Measurements from ENCODE around the gene PDCD11.
A peak's percentile ranks its signal among the peaks of the same experiment; 100 is the strongest.
"Not testable (repeated sequence)": the region's sequence is repeated elsewhere in the genome, so short reads cannot be mapped to it uniquely, and the experiment has no call there.

PDCD11 gene

GRCh38 chr10:103474077-103474476 lies 77.7 kb downstream of the PDCD11 start:
- DNase-seq (ENCODE audit: low spot score): no peak

- DNase-seq (ENCODE audit: low spot score): no peak
These were observed 79.0 kb downstream of the PDCD11 start for GRCh38 chr10:103475437-103475836.

GRCh38 chr10:103476046-103476768 lies 79.8 kb downstream of the PDCD11 start:
- no peak for DNase-seq (ENCODE audit: low spot score)

- DNase-seq (ENCODE audit: low spot score): no peak
These were observed 82.2 kb downstream of the PDCD11 start for GRCh38 chr10:103478671-103479070.

- DNase-seq (ENCODE audit: low spot score): no peak
These were observed 82.7 kb downstream of the PDCD11 start, which contains the start of gene CALHM3 for GRCh38 chr10:103479135-103479534. Gene CALHM3, minus strand, starts transcription at chr10:103479240. Its CDS starts 208 bp downstream, at chr10:103479032.

GRCh38 chr10:103480521-103480920 lies 84.1 kb downstream of the PDCD11 start:
- DNase-seq (ENCODE audit: low spot score): no peak

- peak; percentile 83 for DNase-seq (ENCODE audit: low spot score)
These were observed 85.6 kb downstream of the PDCD11 start for GRCh38 chr10:103481974-103482531.

GRCh38 chr10:103486635-103487409 lies 90.4 kb downstream of the PDCD11 start:
- DNase-seq (ENCODE audit: low spot score): not testable (repeated sequence)

- no peak for DNase-seq (ENCODE audit: low spot score)
These were observed 90.9 kb downstream of the PDCD11 start for GRCh38 chr10:103487410-103487708.

GRCh38 chr10:103490986-103491314 lies 94.5 kb downstream of the PDCD11 start:
- DNase-seq (ENCODE audit: low spot score): no peak

- DNase-seq (ENCODE audit: low spot score): no peak
These were observed 95.4 kb downstream of the PDCD11 start for GRCh38 chr10:103491729-103492364.

- DNase-seq (ENCODE audit: low spot score): no peak
These were observed 96.3 kb downstream of the PDCD11 start for GRCh38 chr10:103492655-103493261.

- DNase-seq (ENCODE audit: low spot score): peak; percentile 40
These were observed 97.0 kb downstream of the PDCD11 start, which contains the start of gene NEURL1 for GRCh38 chr10:103493362-103493915. Gene NEURL1, plus strand, starts transcription at chr10:103493705. Its CDS starts 683 bp downstream, at chr10:103494388.

- DNase-seq (ENCODE audit: low spot score): peak; percentile 36
These were observed 97.8 kb downstream of the PDCD11 start for GRCh38 chr10:103493916-103494877.

- no peak for DNase-seq (ENCODE audit: low spot score)
These were observed 98.9 kb downstream of the PDCD11 start for GRCh38 chr10:103495321-103495720.
